Measurements from ENCODE around the gene HNRNPC.
A peak's percentile ranks its signal among the peaks of the same experiment; 100 is the strongest.
"Not testable (repeated sequence)": the region's sequence is repeated elsewhere in the genome, so short reads cannot be mapped to it uniquely, and the experiment has no call there.

Gene HNRNPC

DNA sequence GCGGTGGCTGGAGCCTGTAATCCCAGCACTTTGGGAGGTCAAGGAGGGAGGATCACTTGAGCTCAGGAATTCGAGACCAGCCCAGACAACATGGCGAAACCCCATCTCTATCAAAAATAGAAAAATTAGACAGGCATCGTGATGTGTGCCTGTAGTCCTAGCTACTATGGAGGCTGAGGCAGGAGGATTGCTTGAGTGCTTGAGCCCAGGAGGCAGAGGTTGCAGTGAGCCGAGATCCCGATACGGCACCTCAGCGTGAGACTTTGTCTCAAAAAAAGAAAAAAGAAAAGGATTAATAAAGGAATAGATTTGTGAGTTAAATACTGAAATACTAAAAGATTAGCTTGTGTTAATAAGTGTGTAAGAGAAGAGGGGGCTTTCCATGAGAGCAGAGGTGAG lies 40.0 kb upstream of the HNRNPC start:
- DNase-seq (ENCODE audit: extremely low read depth, insufficient read length), result no peak
- peak overlapping the region; percentile 52 for H3K4me3 ChIP-seq (replicated peaks; ENCODE audit: low read depth, low read length)
- TF ChIP-seq, protein P1, sequence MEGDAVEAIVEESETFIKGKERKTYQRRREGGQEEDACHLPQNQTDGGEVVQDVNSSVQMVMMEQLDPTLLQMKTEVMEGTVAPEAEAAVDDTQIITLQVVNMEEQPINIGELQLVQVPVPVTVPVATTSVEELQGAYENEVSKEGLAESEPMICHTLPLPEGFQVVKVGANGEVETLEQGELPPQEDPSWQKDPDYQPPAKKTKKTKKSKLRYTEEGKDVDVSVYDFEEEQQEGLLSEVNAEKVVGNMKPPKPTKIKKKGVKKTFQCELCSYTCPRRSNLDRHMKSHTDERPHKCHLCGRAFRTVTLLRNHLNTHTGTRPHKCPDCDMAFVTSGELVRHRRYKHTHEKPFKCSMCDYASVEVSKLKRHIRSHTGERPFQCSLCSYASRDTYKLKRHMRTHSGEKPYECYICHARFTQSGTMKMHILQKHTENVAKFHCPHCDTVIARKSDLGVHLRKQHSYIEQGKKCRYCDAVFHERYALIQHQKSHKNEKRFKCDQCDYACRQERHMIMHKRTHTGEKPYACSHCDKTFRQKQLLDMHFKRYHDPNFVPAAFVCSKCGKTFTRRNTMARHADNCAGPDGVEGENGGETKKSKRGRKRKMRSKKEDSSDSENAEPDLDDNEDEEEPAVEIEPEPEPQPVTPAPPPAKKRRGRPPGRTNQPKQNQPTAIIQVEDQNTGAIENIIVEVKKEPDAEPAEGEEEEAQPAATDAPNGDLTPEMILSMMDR (IDR thresholded peaks at IDR 0.05; ENCODE audit: insufficient read depth, low read length, poor library complexity, severe bottlenecking), result no peak
- no peaks in the 10 kb centered on the region for H3K36me3 ChIP-seq (ENCODE audit: control insufficient read depth, insufficient read depth, low read length)
- no peaks in the 10 kb centered on the region for H3K27me3 ChIP-seq (replicated peaks; ENCODE audit: control insufficient read depth, insufficient read depth, low read length)

DNA sequence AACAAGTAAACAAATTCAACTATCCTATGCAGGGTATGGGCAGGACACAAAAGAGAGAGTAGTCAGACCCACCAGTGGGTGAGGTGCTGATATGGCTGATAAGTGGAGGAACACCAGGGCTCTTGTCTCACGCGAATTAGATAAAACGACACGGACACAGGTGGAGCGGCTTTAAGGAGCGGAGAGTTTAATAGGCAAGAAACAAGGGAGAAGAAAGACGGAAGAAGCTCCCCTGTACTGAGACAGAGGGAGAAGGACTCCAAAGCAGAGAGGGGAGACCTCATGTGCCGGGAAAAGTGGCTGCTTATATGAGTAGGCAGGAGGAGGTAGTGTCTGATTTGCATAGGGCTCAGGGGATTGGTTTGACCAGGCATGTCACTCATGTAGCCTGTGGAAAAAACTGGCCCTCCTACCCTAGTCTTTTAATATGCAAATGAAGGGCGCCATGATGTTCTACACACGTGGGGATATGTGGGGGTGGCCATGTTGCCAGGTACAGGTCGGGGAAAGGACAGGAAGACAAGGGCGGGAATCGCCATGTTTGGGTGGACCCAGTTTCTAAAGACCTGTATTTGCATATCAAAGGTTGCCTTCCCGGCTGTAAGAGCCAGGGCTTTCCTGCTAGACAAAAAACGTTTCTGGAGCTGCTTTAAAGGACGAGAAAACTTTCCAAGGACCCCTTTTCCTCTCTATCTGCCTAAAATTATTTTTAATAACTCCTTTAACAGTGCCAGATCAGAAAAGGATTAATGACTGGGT lies 39.4 kb upstream of the HNRNPC start:
- peak; percentile 84 for DNase-seq (ENCODE audit: extremely low read depth, insufficient read length)
- TF ChIP-seq, protein P1 (IDR thresholded peaks at IDR 0.05; ENCODE audit: insufficient read depth, low read length, poor library complexity, severe bottlenecking), result no peak
- Histone ChIP-seq H3K27me3 (replicated peaks; ENCODE audit: control insufficient read depth, insufficient read depth, low read length) (no peaks in the 10 kb centered on the region), H3K4me3 (replicated peaks; ENCODE audit: low read depth, low read length) (peak overlapping the region; percentile 56), H3K36me3 (ENCODE audit: control insufficient read depth, insufficient read depth, low read length) (no peaks in the 10 kb centered on the region)

DNA sequence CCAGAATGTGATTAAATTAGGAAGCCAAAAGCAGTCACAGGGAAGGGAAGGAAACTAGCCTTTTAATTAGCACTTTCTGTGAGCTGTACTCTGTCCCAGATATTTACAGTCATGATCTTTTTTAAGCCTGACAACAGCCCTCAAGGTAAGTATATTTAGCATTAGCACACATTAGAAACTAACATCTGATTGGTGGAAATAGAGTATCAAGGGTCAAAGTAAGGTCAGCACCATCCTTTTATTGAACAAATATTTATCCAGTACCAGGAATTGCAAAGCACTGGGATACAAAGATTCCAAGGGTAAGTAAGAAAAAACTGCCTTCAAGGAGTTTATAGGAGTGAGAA lies 38.9 kb upstream of the HNRNPC start:
- Histone ChIP-seq H3K27me3 (replicated peaks; ENCODE audit: control insufficient read depth, insufficient read depth, low read length) (no peaks in the 10 kb centered on the region), H3K36me3 (ENCODE audit: control insufficient read depth, insufficient read depth, low read length) (no peaks in the 10 kb centered on the region), H3K4me3 (replicated peaks; ENCODE audit: low read depth, low read length) (peak overlapping the region; percentile 56)
- no peak for DNase-seq (ENCODE audit: extremely low read depth, insufficient read length)
- TF ChIP-seq, protein P1 (IDR thresholded peaks at IDR 0.05; ENCODE audit: insufficient read depth, low read length, poor library complexity, severe bottlenecking), result no peak

DNA sequence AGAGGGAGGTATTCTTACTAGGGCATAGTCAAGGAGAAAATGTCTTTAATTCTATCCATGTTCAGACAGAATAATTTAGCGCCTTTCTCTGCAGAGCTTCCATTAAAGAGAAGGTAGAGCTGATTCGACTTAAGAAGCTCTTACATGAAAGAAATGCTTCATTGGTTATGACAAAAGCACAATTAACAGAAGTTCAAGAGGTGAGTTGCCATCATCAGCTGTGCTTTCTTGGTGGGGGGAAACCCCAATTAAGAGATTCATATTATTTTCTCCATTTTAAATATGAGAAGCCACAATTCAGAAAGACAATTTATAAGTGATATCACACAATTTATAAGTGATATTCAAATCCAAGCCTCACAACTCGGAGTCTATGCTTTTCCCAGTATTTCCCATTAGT lies 38.4 kb upstream of the HNRNPC start:
- DNase-seq (ENCODE audit: extremely low read depth, insufficient read length), result peak; percentile 34
- TF ChIP-seq, protein P1 (IDR thresholded peaks at IDR 0.05; ENCODE audit: insufficient read depth, low read length, poor library complexity, severe bottlenecking), result no peak
- Histone ChIP-seq H3K27me3 (replicated peaks; ENCODE audit: control insufficient read depth, insufficient read depth, low read length) (no peaks in the 10 kb centered on the region), H3K4me3 (replicated peaks; ENCODE audit: low read depth, low read length) (no peak overlapping the region), H3K36me3 (ENCODE audit: control insufficient read depth, insufficient read depth, low read length) (no peaks in the 10 kb centered on the region)

DNA sequence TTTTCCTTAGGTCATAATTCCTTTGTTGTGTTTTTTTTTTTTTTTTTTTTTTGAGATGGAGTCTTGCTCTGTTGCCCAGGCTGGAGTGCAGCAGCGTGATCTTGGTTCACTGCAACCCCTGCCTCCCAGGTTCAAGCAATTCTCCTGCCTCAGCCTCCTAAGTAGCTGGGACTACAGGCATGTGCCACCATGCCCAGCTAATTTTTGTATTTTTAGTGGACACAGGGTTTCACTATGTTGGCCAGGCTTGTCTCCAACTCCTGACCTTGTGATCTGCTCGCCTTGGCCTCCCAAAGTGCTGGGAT lies 33.5 kb upstream of the HNRNPC start:
- not testable (repeated sequence) for DNase-seq (ENCODE audit: extremely low read depth, insufficient read length); H3K27me3 ChIP-seq (replicated peaks; ENCODE audit: control insufficient read depth, insufficient read depth, low read length); H3K36me3 ChIP-seq (ENCODE audit: control insufficient read depth, insufficient read depth, low read length); H3K4me3 ChIP-seq (replicated peaks; ENCODE audit: low read depth, low read length)

DNA sequence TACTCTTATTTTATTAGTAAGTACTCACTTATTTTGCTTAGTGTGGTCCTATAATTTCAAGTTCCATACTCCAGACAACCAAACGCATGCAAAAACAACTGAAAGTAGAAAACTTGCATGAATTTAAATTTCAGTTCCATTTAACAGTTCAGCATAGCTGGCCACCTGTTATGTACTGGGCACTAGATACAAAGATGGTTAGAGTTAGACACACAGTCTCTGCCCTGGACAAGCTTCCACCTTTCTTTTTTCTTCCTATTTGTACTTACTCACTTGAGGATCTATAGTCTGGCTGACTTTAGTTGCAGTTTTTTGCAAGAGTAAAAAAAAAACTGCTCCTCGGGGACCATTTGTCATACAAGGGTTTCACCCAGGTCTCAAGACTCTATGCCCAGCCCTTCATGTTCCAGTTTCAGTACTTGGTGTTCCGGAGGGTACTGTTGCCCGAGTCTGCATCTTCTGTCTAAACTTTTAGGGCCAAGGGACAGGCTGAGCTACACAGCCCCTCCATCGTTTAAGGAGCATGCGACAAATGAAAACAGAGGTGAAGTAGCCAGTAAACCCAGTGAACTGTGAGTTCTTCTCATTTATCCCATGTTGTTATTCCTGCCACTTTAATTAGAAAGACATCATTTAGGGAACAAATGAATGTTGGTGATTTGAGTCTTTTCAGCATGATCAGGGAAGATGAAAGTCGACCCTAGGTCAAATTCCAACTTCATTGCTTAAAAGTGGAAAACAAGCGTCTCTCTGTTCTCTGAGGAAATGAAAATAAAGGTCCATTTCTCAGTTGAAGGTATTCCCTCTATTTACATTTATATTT lies 33.0 kb upstream of the HNRNPC start:
- TF ChIP-seq, protein P1 (IDR thresholded peaks at IDR 0.05; ENCODE audit: insufficient read depth, low read length, poor library complexity, severe bottlenecking), result no peak
- Histone ChIP-seq H3K27me3 (replicated peaks; ENCODE audit: control insufficient read depth, insufficient read depth, low read length) (no peaks in the 10 kb centered on the region), H3K36me3 (ENCODE audit: control insufficient read depth, insufficient read depth, low read length) (no peaks in the 10 kb centered on the region), H3K4me3 (replicated peaks; ENCODE audit: low read depth, low read length) (no peak overlapping the region)
- no peak for DNase-seq (ENCODE audit: extremely low read depth, insufficient read length)
